HG03280 (cell line): ENCODE data around the gene NRXN2.

Source experiments
- ATAC-seq: cut with Tn5 transposase; IDR thresholded peaks from one replicate; pipeline ENCODE4 v1.9.1; 2021; ENCODE audit warnings: mild to moderate bottlenecking, moderate library complexity; ENCODE audit not compliant: unreplicated experiment

The NRXN2 gene

DNA sequence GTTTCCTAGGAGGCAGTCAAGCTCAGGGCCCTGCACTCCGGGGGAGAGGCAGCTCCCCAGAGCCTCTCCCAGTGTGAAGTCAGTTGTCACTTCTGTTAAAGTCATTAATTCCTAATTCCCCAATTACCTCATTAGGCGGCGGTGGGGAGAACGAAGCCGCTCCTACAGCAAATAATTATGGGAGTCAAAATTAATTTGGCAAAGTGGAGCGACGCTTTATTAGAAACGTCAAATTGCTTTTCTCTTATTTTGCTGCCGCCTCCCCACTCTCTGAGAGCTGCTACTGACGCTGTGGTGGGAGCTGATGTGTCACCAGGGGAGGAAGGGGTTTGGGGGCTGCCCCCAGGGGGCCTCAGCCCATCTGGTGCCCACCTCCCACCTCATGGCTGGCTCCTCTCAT, 90.3 kb downstream of the NRXN2 start:
- ATAC-seq, result no peak

DNA sequence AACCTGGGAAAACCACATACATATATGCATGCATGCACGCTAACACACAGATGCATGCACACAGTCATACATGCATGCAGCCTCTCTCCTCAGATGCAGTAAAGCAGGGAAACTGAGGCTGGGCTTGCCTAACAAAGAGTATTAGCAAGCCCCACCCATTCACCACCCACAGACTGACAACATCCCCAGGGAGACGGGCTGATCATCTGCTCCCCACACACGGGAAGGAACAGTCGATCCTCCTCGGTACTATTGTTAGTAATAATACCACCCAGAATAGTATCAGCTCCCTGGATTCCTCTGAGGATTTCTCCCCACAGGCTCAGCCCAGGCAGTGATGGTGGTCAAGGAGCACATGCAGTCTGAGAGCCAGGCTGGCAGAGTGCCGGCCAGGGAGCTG, 90.8 kb downstream of the NRXN2 start:
- ATAC-seq, result no peak

DNA sequence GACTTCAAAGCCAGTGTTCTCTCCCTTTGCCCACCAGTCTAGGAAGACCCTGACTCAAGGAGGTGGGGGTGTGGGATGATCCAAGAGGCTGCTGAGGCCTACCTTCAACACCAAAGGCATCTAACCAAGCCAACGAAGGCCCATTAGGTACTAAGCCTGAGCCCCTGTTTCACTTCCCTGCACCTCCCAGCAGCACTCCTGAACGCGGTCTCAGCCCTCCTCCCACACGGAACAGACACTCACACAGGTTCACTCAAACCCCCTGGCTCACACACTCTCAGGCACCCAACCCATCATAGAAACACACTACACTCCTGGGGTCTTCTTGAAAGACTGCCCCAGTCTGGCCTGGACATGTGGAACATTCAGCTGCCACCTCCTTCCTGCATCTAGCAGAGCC, 91.3 kb downstream of the NRXN2 start:
- ATAC-seq, result no peak

DNA sequence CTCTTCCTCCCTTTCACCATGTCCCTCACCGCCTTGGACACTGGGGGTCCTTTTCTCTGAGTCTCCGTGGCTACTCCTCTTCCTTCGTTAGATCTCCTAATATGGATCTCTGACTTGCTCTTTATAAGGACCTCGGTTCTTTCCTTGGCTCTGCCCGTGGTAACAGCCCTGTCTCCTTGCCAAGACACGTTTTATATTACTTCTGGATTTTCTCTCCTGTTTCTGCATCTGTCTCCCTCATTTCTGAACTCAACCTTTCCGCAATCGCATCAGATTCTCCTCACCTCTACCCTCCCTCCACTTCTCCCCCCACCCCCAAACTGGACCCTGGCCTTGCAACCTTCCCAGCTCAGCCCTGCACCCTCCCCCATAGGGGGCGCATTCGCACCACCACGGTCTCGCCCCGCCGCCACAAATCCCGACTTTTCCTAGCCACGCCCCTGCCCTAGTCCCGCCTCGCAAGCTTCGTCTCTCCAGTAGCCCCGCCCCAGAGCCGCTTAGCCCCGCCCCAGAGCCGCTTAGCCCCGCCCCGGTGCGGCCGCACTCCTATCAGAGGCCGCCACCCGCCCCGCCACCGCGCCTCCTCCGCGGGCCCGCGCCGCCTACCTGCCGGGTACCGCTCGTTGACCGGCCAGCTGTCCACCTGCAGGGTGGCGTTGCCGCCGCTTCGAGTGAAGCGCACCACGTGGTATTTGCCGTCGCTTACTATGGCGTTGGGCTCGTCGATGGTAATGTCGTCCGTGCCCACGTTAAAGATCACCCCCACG, 93.0 kb downstream of the NRXN2 start:
- no peak for ATAC-seq

DNA sequence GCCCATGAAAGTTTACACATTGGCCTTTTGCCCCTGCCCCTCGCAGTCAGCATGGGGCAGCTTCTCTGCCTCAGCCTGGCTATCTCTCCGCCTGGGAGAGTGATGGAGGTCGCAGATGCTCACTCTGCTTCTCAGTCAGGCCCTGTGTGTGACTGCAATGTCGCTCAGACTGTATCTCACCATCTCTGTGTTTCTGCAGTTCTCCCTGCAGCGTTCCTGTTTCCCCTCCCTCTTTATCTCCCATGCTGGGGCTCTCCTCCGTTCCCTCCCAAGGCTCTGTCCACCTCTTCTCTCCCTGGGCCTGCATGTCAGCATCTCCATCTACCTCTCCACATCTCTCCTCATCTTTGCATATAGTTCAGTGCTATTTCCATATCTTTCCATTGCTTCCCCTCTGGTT, 93.9 kb downstream of the NRXN2 start:
- ATAC-seq, result no peak

DNA sequence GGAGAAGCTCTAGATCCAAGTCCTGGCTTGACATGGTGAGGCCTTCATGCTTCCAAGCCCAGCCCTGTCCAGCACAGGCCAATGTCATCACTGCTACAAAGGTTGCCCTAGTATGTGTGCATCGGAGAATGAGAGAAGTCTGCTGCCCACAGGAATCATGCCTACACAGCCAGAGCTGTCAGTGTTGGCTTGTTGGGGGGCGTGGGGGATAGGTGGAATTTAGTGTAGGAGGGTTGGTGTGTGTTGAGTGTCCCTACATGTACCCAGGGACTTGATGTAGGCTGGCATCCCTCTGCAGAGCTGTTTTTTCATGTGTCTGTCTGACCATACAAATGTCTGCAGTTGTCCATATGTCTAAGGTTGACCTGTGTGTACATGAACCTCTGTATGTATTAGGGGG, 94.4 kb downstream of the NRXN2 start:
- ATAC-seq, result no peak

DNA sequence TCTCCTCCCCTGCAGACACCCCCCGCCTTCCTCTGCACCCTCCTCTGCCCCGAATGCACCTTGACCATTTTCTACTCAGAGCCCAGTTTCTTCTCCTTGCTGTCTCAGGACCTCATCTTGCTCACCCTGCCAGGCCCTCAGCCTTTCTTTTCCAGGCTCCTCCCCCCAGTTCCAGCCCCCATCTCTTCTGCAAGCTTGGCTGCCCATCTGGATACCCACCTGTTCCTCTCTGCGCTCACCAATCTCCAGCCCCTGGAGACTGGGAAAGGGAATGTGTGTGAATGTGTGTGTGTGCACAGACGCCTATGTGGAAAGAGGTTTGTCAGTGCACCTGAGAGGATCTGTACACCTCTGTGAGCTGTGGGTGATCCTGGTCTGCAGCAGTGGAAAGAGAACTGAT, 95.6 kb downstream of the NRXN2 start:
- no peak for ATAC-seq

DNA sequence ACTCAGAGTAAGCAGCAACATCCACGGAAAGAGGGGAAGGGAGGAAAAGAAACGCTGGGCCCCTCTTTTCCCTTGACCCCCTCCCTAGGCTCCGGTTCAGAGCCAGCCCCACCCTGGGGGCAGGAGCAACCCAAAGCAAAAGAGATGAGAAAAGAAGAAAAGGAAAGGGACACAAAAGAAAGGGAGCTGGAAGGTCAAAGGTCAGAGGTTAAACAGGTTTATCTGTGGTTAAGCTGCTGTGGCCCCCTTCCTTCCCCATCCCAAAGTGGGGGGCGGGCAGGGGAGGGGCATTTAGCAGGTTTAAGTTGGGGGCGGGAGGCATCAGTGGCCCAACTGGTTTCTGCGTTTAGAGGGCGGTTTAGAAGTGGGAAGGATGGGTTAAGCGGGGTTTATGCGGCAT, 96.4 kb downstream of the NRXN2 start:
- no peak for ATAC-seq

DNA sequence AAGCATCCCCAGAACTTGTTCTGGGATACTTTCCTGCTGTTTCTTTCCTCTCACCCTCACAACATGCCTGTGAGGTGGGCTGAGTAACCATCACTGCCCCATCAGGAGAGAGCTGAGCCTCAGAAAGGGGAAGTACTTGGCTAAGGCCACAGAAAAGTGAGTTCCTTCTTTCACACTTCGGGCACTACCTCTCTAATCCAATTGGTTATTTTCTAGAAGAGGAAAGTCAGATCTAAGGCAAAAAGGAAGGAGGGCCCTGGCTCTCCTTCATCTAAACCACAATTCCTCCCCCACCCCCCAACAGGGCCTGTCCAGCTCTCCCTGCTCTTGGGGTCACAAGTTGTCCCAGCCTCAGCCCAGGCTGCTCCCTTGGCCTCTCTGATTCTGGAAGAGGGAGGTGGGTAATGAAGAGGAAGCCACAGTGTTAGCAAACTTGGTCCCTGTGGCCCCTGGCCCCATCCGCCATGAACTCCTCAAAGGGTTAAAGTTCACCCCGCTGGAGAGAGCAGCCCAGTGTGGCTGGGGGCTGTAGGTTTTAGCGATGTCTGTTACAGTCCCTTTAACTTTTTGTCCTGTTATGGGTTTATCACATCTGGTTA, 98.0 kb downstream of the NRXN2 start:
- ATAC-seq, result no peak

DNA sequence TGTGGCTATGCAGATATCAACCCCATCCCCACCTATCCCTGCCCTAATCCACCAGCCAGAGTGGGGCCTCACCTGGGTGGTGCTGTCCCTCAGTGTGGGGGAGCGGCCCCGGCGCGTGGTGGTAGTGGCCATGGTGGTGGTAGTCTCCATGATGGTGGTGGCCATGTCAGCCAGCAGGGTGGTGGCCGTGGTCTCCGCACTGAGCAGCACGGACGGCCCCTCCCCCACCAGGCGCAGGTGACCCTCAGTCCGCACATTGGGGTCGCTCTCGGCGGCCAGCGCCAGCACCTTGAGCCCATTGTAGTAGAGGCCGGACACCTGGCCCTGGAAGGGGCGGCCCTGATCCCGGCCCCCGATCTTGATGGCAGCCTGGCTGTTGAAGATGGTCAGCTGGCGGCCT, 100.3 kb downstream of the NRXN2 start:
- no peak for ATAC-seq

DNA sequence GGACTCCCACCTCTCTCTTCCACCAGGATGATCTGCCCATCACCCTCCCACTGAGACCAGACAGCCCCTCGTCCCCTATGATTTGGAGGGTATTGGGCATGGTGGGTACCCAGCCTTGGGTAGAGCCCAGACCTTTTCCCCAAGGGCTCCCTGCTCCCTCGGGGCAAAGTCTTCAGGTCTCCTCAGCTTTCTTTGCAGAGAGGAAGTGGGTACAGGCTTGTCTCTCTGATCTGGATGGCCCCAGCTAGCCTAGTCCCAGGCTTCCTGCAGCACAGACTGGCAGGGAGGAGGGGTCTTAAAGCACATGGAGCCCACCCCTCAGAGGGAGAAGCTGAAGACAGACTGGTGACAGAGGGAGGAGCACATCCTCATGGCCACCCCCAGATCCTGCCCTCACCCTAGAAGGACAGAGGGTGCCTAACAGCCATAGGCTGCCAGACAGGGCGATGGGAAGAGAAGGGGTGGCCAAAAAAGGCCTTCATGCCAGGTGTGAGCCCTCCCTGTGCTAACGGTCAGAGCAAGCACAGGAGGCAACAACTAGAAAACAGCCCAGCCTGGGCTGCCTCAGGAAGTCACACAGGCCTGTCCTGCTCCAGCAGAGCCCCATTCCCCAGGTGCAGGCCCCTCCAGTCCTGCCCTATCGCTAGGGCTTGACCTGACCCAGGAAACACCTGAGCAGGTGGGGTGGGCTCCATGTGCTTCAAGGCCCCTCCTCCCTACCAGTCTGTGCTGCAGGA, 101.5 kb downstream of the NRXN2 start:
- ATAC-seq, result no peak

DNA sequence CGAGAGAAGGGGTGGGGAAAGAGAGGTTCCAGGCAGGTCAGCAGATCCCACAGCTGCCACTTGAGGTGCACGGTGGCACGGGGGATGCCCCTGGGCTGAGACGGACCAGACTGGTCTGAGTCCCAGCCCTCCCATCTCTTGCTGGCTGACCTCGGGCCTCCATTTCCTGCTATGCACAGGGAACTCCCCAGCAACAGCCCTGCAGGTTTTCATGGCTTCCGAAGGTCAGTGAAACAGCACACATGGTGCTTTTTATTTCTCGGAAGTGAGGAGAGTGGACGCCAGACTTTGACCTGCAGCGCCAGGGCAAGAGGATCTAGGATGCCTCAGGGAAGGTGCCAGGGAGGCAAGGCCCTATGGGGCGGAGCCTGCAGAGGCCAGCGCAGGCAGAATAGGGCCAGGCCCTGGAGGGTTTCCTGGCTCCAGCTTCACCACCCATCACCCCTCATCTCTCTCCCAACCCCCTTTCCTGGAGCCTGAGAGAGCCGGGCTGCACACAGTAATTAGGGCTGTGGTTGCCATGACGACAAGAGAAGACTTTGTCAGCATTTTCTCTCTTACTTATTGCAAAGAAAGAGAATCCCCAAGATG, 102.5 kb downstream of the NRXN2 start:
- ATAC-seq, result no peak

DNA sequence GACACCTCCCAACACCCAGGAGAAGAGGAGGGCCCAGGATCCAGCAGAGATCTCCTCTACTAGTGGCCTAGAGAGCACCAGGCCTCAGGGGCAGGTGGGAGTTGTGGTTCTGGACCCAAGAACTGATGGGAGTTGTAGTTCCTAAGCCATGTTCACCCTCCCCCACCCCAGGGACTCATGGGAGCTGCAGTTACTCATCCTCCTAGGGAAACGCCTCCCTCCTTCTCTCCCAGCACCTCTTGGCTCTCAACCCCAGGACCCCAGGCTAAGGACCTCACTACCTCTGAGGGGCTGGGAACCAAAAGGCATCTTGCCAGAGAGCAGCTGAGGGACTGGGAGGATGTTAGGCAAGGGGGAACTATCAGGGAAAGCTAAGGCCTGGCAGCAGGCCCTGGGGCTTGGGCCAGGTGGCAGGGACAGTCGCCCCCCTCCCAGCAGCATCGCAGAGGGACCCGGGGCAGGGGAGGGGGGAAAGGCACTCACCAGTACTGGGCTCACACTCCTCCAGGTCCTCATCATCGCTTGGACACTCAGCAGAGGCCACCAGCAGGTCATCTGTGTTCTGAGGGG, 103.1 kb downstream of the NRXN2 start:
- no peak for ATAC-seq

DNA sequence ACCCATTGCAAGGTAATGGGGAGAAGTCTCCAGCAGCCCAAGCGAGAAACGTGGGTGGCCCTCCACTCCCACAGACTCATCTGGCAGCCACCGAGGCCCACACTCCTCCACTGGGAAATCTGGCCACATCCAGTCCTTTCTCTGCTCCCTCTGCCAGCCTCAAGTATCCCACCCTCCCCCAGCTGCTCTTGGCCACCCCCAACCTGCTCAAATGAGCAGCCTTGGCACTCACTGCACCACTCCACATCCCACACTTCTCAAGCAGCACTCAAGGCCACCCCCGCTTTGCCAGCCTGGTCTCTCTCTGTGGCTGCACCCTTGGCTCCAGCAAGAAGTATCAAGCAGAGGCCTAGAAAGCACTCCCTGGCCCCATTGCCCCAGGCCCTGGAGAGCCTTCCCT, 103.8 kb downstream of the NRXN2 start:
- no peak for ATAC-seq

DNA sequence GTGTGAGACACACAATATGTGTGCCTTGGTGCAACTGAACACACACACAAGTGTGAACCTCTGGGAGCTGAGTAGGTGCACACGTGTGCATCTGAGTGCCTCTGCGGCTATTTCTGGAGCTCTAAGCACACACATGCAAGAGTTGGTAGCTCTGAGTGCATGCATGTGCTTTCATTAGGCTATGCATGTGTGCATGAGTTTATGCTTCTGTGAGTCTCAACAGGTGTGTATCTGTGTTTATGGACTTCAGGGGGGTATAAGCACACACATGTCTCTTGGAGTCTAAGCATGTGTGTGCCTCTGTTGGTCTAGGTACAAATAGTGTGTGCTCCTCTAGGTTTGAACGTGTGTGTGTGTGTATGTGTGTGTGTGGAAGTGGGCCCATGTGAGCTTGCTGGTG, 106.2 kb downstream of the NRXN2 start:
- ATAC-seq, result no peak

DNA sequence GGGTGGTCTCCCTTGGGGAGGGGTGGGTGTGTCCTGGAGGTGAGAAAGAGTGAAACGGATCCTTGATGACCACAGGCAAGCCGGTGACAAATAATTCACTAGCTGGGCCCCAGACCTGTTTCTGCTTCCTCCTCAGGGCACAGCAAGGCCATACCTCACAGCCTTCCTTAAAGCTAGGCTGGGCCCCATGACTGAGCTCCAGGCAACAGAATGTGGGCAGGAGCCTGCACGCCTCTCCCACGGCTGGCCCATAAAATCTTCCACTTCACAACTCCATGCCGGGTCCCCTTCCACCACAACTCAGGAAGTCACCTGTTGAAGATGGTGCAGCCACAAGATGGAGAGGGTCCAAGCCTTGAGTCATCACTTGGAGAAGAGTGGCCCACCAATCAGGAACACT, 108.1 kb downstream of the NRXN2 start:
- ATAC-seq, result no peak

DNA sequence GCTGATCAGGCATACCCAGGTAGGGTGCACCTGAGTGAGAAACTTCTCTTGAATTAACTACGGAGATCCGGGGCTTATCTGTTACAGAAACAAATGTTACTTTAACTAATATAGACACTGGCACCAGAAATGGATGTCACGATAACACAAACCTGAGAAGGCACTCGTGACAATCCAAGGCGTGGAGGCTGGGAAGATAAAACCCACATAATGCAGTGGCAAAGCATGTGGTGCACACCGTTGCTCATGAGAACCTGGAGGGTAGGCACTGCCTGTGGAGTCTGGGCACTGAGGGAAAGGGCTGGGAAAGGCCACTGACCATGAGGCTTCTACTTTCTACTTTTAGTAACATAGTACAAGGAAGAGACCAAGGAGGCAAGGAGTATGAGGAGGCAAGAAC, 109.3 kb downstream of the NRXN2 start:
- ATAC-seq, result no peak

DNA sequence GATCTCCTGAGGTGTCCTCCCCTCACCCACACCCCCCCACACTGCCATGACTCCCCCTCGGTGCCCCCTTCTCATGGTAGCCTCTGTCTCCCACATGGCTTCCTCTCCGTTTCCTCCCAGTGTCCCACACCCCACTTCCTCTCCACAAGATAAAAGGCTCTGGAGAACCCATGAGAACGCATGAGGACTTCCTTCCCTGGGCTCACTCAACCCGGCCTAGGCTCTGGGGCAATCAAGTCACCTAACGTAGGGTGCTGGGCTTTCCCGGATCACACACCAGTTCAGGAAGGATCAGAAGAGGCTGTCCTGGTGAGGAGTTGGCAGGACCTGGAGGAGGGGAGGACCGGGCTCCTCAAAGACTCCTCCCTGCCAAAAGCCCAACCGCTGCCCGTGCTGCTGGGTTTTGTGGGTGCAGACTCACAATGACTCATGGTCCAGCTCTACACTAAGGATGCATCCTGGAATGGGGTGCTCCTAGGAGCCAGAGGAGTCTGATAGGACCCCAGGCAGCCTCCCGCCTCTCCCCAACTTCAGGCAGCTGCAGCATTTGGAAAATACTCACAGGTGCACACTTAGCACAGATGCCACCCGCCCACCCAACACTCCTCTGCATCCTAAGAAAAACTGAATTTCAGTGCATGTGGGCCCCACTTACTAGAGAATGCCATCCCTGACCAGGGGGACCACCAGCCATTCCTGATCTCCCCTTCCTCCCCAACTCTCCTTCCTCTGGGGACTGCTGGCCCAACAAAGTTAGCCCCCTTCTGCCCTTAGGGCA, 110.9 kb downstream of the NRXN2 start:
- ATAC-seq, result no peak

DNA sequence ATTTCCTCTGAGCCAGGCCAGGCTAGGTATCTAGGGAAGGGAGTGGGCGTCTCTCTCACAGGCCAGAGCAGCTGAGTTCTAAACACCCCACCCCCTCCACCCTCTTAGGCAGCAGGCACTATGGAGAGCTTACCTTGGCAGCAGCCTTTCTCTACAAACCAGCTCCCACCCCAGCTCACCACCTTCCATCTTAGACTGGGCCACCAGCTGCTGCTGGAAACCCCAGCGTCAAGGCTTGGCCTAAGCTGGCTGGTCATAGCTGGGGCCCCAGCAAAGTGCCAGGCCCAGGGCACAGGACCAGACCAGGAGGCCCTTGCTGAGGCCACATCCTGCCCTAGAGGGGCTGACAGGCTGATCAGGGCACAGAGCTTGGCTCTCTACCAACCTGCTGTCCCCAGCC, 111.8 kb downstream of the NRXN2 start:
- ATAC-seq, result no peak

DNA sequence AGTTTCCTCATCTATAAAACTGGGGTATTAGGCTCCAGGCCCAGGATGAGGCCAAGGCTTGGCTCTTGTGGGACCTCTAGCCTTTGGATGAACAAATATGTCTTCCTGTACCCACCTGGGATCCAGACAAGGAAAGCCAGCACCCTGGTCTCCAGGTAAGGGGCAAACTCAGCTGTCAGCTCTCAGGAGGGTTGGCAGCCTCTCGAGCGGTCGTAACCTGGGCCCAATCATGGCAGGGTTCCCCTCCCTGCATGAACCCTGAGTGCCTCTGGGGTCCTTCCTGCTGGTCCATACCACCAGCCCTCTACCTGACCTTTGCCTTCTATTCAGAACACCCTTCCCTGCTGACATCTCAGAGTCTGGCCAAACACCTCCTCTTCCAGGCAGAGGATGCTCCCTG, 112.4 kb downstream of the NRXN2 start:
- ATAC-seq, result no peak
